ENCODE data around the gene WSB2. TPM values are rescaled to one million over a fixed set of nuclear protein-coding genes. Genes with fewer than 3 reads are reported as not detected.

The WSB2 gene
- total and polyA plus RNA-seq, 9 of the 15 experiments (the other 6 are each of a cell fraction or from before 2014, with no cell fraction given), result 31.4 to 77.6 (median 52.6) TPM

DNA sequence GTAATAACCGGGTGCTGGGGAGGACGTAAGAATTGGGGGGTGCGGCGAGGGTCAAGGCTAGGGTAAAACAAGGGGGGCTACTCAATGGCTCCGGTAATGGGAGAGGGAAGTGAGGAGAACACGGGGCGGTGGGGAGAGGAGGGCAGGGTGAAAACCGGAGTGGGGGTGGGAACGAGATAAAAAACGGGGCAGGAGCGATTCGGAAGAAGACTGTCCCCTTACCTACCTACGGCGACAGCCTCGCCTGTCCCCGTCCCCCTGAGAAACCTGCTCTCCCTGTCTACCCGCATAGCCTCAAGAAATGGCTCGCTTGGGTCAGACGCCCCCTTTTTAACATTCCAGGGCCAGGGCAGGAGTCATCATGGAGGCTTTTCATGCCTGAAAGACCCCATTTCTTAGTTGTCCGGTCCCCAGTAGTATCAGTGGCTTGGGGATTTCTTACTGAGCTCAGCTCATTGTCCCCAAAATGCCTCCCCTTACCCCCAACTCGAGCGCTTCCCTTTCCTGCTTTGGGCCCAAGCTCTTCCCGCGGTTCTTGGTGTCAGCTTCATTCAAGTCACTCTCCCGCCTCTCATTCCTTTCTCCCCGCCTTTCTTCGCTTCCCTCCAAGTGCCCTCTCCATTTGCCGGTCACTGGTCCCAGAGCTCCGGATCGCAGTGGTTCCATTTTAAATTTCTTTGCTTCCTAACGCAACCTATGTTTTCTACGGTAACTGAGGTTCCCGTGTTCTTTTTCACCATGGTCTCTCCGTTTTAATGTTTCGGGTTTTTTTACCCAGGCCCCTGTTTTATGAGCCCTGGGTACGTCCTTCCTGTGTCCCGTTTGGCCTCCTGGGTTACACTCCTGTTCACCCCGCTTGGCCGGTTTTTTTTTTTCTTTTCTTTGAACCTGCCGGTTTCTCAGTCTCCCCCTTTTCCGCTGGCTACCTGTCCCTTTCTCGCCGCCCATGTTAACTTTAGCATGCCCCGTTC lies 1.2 kb upstream of the WSB2 start (continued):
- no peak for TF ChIP-seq POLR3G (IDR thresholded peaks at IDR 0.05; ENCODE audit: extremely low read depth, insufficient read length, insufficient replicate concordance)
- peak; percentile 34; the same call in 1 of the 2 replicates for TF ChIP-seq RB1 (IDR thresholded peaks at IDR 0.05; ENCODE audit: low read depth)
- no peak for TF ChIP-seq GABPB1 (CRISPR knock-in tag; IDR thresholded peaks at IDR 0.05)
- TF ChIP-seq, protein P1, sequence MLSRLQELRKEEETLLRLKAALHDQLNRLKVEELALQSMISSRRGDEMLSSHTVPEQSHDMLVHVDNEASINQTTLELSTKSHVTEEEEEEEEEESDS (CRISPR knock-in tag; IDR thresholded peaks at IDR 0.05), result no peak
- TF ChIP-seq, protein P2, sequence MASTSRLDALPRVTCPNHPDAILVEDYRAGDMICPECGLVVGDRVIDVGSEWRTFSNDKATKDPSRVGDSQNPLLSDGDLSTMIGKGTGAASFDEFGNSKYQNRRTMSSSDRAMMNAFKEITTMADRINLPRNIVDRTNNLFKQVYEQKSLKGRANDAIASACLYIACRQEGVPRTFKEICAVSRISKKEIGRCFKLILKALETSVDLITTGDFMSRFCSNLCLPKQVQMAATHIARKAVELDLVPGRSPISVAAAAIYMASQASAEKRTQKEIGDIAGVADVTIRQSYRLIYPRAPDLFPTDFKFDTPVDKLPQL (IDR thresholded peaks at IDR 0.05; ENCODE audit: extremely low read depth, insufficient read length), result no peak
- TF ChIP-seq SMAD1 (IDR thresholded peaks at IDR 0.05; ENCODE audit: low read depth, low read length, partially characterized antibody), result no peak
- TF ChIP-seq TAF9B (IDR thresholded peaks at IDR 0.05; ENCODE audit: partially characterized antibody), result peak; percentile 35
- no peak for TF ChIP-seq CREB1 (IDR thresholded peaks at IDR 0.05)
- no peak for TF ChIP-seq CREB1 (CRISPR knock-in tag; IDR thresholded peaks at IDR 0.05)
- TF ChIP-seq, protein P3, sequence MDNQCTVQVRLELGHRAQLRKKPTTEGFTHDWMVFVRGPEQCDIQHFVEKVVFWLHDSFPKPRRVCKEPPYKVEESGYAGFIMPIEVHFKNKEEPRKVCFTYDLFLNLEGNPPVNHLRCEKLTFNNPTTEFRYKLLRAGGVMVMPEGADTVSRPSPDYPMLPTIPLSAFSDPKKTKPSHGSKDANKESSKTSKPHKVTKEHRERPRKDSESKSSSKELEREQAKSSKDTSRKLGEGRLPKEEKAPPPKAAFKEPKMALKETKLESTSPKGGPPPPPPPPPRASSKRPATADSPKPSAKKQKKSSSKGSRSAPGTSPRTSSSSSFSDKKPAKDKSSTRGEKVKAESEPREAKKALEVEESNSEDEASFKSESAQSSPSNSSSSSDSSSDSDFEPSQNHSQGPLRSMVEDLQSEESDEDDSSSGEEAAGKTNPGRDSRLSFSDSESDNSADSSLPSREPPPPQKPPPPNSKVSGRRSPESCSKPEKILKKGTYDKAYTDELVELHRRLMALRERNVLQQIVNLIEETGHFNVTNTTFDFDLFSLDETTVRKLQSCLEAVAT (IDR thresholded peaks at IDR 0.05), result no peak; a peak in 2 of 4 replicates
- TF ChIP-seq ZNF174 (CRISPR knock-in tag; IDR thresholded peaks at IDR 0.05), result no peak
- no peak for TF ChIP-seq CREM (IDR thresholded peaks at IDR 0.05; ENCODE audit: low read depth)
- TF ChIP-seq BCL6 (CRISPR knock-in tag; IDR thresholded peaks at IDR 0.05), result no peak
- TF ChIP-seq PHF8 (IDR thresholded peaks at IDR 0.05; ENCODE audit: borderline replicate concordance, low read length), result peak; percentile 29; the same call in 1 of the 2 replicates
- no peak for TF ChIP-seq NCOR1 (IDR thresholded peaks at IDR 0.05)
- TF ChIP-seq, protein P4, sequence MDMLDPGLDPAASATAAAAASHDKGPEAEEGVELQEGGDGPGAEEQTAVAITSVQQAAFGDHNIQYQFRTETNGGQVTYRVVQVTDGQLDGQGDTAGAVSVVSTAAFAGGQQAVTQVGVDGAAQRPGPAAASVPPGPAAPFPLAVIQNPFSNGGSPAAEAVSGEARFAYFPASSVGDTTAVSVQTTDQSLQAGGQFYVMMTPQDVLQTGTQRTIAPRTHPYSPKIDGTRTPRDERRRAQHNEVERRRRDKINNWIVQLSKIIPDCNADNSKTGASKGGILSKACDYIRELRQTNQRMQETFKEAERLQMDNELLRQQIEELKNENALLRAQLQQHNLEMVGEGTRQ (CRISPR knock-in tag; IDR thresholded peaks at IDR 0.05), result no peak
- peak; percentile 59 for TF ChIP-seq POLR2H (tag; IDR thresholded peaks at IDR 0.05; ENCODE audit: low read depth)
- TF ChIP-seq CSDE1 (IDR thresholded peaks at IDR 0.05), result no peak
- TF ChIP-seq CCNT2 (IDR thresholded peaks at IDR 0.05; ENCODE audit: borderline replicate concordance, extremely low read depth, insufficient read length, low read depth, low read length), result peak; percentile 22
- TF ChIP-seq, protein P5, sequence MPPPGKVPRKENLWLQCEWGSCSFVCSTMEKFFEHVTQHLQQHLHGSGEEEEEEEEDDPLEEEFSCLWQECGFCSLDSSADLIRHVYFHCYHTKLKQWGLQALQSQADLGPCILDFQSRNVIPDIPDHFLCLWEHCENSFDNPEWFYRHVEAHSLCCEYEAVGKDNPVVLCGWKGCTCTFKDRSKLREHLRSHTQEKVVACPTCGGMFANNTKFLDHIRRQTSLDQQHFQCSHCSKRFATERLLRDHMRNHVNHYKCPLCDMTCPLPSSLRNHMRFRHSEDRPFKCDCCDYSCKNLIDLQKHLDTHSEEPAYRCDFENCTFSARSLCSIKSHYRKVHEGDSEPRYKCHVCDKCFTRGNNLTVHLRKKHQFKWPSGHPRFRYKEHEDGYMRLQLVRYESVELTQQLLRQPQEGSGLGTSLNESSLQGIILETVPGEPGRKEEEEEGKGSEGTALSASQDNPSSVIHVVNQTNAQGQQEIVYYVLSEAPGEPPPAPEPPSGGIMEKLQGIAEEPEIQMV (tag; conservative IDR thresholded peaks at IDR 0.05; ENCODE audit: low read depth), result no peak
- no peak for TF ChIP-seq HMG20A (CRISPR knock-in tag; conservative IDR thresholded peaks at IDR 0.05)
- TF ChIP-seq NBN (IDR thresholded peaks at IDR 0.05; ENCODE audit: low read depth), result no peak
- no peak for TF ChIP-seq XRCC5 (IDR thresholded peaks at IDR 0.05; ENCODE audit: low read depth, low read length)
- 0 out of 2 replicates have a peak, but pooled peaks have one; percentile 45 for TF ChIP-seq SUPT5H (IDR thresholded peaks at IDR 0.05)

Data from K562 (cell line).